ENCODE measurements around the gene INSRR.

DNA sequence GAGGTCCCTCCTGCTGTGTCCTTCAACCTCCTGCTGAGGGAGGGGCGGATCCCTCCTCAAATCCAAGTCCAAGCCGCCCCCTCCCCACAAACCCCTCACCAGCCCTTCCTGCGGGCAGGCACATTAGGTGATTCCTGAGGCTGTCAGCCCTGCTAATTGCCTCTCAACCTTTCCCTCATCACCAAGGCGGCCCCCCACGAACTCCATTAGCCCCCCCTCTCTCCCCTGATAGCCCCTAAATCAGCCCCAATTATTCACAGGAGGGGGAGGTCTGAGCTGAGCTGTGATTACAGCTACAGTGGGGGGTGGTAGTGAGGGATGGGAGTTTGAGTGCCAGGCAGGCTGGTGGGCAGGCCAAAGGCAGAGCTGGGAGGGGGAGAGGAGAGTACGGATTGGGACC, 28.8 kb upstream of the INSRR start:
- TF ChIP-seq, protein P1, sequence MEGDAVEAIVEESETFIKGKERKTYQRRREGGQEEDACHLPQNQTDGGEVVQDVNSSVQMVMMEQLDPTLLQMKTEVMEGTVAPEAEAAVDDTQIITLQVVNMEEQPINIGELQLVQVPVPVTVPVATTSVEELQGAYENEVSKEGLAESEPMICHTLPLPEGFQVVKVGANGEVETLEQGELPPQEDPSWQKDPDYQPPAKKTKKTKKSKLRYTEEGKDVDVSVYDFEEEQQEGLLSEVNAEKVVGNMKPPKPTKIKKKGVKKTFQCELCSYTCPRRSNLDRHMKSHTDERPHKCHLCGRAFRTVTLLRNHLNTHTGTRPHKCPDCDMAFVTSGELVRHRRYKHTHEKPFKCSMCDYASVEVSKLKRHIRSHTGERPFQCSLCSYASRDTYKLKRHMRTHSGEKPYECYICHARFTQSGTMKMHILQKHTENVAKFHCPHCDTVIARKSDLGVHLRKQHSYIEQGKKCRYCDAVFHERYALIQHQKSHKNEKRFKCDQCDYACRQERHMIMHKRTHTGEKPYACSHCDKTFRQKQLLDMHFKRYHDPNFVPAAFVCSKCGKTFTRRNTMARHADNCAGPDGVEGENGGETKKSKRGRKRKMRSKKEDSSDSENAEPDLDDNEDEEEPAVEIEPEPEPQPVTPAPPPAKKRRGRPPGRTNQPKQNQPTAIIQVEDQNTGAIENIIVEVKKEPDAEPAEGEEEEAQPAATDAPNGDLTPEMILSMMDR (IDR thresholded peaks at IDR 0.05): no peak
- TF ChIP-seq POLR2A (IDR thresholded peaks at IDR 0.05) (no peak), EP300 (IDR thresholded peaks at IDR 0.05) (no peak)
